GM12878 (cell line): ENCODE measurements around the gene CNOT10. TPM values are rescaled to one million over a fixed set of nuclear protein-coding genes. Genes with fewer than 3 reads are reported as not detected.

Source experiments
- ATAC-seq: fragments of 200-7000 bp; cut with Tn5 transposase; 3 replicates; pipeline ENCODE4 v1.9.1; 2020; ENCODE audit warnings: mild to moderate bottlenecking, moderate library complexity
- BruUV-seq: library from RNA; stranded (reverse); fragments of 400-500 nt; replicated peaks from 2 replicates; lab custom pipeline; 2021; lab: Mats Ljungman, UMichigan
- CTCF ChIA-PET: fragments of 300-600 bp; sonication (Branson Sonifier 250); formaldehyde crosslinking; extraction: SDS; loops from one replicate; lab custom pipeline; 2021; ENCODE audit warnings: inconsistent platforms; lab: Yijun Ruan, JAX
- POLR2A ChIA-PET: fragments of 350-600 bp; formaldehyde crosslinking; extraction: SDS; loops from one replicate; lab custom pipeline; 2021; ENCODE audit warnings: inconsistent platforms; lab: Charles Lee
- RAD21 ChIA-PET: fragments of 300-600 bp; sonication (Branson Sonifier 250); formaldehyde crosslinking; loops from one replicate; lab custom pipeline; 2023; ENCODE audit warnings: antibody characterized with exemption; ENCODE audit not compliant: unreplicated experiment; lab: Charles Lee
- SMC1A ChIA-PET: fragments of 300-600 bp; sonication (Branson Sonifier 250); formaldehyde crosslinking; loops from one replicate; lab custom pipeline; 2023; ENCODE audit not compliant: unreplicated experiment, uncharacterized antibody; lab: Charles Lee
- DNase-seq: peaks from one replicate; pipeline ENCODE4 v3.0.0-alpha.2; 2011; ENCODE audit warnings: low read depth, low spot score
- FAIRE-seq: peaks from 3 replicates; lab custom pipeline; 2011; peaks lifted over from hg19 to GRCh38; lab: Jason Lieb, UNC
- H2AFZ ChIP-seq: 2 replicates; pipeline ENCODE4 v1.6.0; 2011; ENCODE audit warnings: low read depth, low read length, control low read depth; ENCODE audit not compliant: control insufficient read depth
- H3K27ac ChIP-seq: 2 replicates; pipeline ENCODE4 v1.5.1; 2011; ENCODE audit warnings: control low read depth; ENCODE audit not compliant: control insufficient read depth, insufficient read depth
- H3K27me3 ChIP-seq, 2 experiments: replicated peaks in 1 of 2; 2 replicates each; pipeline versions ENCODE4 v1.6.0 to v1.6.1; 2011; ENCODE audit warnings: low read length in 1 of 2; ENCODE audit not compliant: control insufficient read depth in 2 of 2, insufficient read depth in 2 of 2
- H3K36me3 ChIP-seq, 2 experiments: 2 replicates each; pipeline ENCODE4 v1.5.1; 2011; ENCODE audit warnings: low read length in 1 of 2; ENCODE audit not compliant: control insufficient read depth in 2 of 2, insufficient read depth in 2 of 2
- H3K4me1 ChIP-seq: 2 replicates; pipeline ENCODE4 v1.6.1; 2011; ENCODE audit warnings: mild to moderate bottlenecking, low read length, moderate library complexity, mixed read lengths; ENCODE audit not compliant: control insufficient read depth, insufficient read depth
- H3K4me2 ChIP-seq: 2 replicates; pipeline ENCODE4 v1.6.0; 2011; ENCODE audit warnings: control low read depth; ENCODE audit not compliant: control insufficient read depth, insufficient read depth
- H3K4me3 ChIP-seq: fragments of 200-600 bp; sonication (generic); 2 replicates; pipeline ENCODE4 v1.5.1; 2016
- H3K79me2 ChIP-seq: 2 replicates; pipeline ENCODE4 v1.6.0; 2011; ENCODE audit warnings: low read length; ENCODE audit not compliant: control insufficient read depth, insufficient read depth
- H3K9ac ChIP-seq: 2 replicates; pipeline ENCODE4 v1.8.0; 2011; ENCODE audit warnings: low read length, control low read depth, mixed read lengths; ENCODE audit not compliant: control insufficient read depth, insufficient read depth
- H3K9me3 ChIP-seq: replicated peaks from 3 replicates; pipeline ENCODE4 v1.5.1; 2011; ENCODE audit warnings: mild to moderate bottlenecking, low read length; ENCODE audit not compliant: control insufficient read depth, insufficient read depth
- H4K20me1 ChIP-seq: 2 replicates; pipeline ENCODE4 v1.6.0; 2011; ENCODE audit not compliant: control insufficient read depth, insufficient read depth
- CBFB ChIP-seq: IDR thresholded peaks from 2 replicates; pipeline ENCODE4 v1.6.1; 2016; ENCODE audit warnings: antibody characterized with exemption, low read depth
- CBX5 ChIP-seq: sonication (generic); IDR thresholded peaks from 2 replicates; pipeline ENCODE4 v1.6.1; 2016; ENCODE audit warnings: low read depth, moderate library complexity, mild to moderate bottlenecking, inconsistent platforms
- CHD1 ChIP-seq: IDR thresholded peaks from 2 replicates; pipeline ENCODE4 v1.6.1; 2012; ENCODE audit warnings: low read depth, low read length, improper control_type of control experiment
- CTCF ChIP-seq, 3 experiments: IDR thresholded peaks in 2 of 3; conservative IDR thresholded peaks in 1 of 3; 2 replicates each; pipeline ENCODE4 v1.5.1; 2011; ENCODE audit warnings: low read depth in 3 of 3, low read length in 3 of 3, mild to moderate bottlenecking in 3 of 3, control low read depth in 2 of 3, moderate library complexity in 2 of 3, inconsistent platforms in 1 of 3, mixed read lengths in 1 of 3; ENCODE audit not compliant: control insufficient read depth in 2 of 3, insufficient read depth in 1 of 3; ENCODE audit errors: extremely low read depth in 1 of 3
- ESRRA ChIP-seq: IDR thresholded peaks from 2 replicates; pipeline ENCODE4 v1.6.1; 2012; ENCODE audit warnings: mild to moderate bottlenecking, low read length, improper control_type of control experiment
- FOS ChIP-seq: IDR thresholded peaks from 3 replicates; pipeline ENCODE4 v1.6.1; 2011; ENCODE audit warnings: borderline replicate concordance; ENCODE audit not compliant: insufficient read length; ENCODE audit errors: extremely low read depth
- KLF5 ChIP-seq: fragments of 450-650 bp; IDR thresholded peaks from 2 replicates; pipeline ENCODE4 v1.6.1; 2014; ENCODE audit warnings: mild to moderate bottlenecking; ENCODE audit not compliant: partially characterized antibody
- MTA3 ChIP-seq: IDR thresholded peaks from 2 replicates; pipeline ENCODE4 v1.6.1; 2012; ENCODE audit warnings: low read length, inconsistent platforms, borderline replicate concordance
- POLR2AphosphoS5 ChIP-seq: IDR thresholded peaks from 2 replicates; pipeline ENCODE4 v1.6.1; 2011; ENCODE audit warnings: mild to moderate bottlenecking, low read length, inconsistent platforms
- PRDM15 ChIP-seq: fragments of 450-650 bp; formaldehyde crosslinking; IDR thresholded peaks from 2 replicates; pipeline ENCODE4 v1.4.0; 2020; ENCODE audit warnings: mild to moderate bottlenecking, moderate library complexity
- STAT3 ChIP-seq: IDR thresholded peaks from 2 replicates; pipeline ENCODE4 v1.6.1; 2011; ENCODE audit warnings: low read depth, low read length, improper control_type of control experiment
- TCF3 ChIP-seq: IDR thresholded peaks from 2 replicates; pipeline ENCODE4 v1.6.1; 2012; ENCODE audit warnings: low read depth, mild to moderate bottlenecking, low read length, borderline replicate concordance; ENCODE audit not compliant: insufficient read depth
- USF2 ChIP-seq: IDR thresholded peaks from 2 replicates; pipeline ENCODE4 v1.6.1; 2011; ENCODE audit warnings: low read depth, low read length, improper control_type of control experiment, borderline replicate concordance
- ZBED1 ChIP-seq: IDR thresholded peaks from 2 replicates; pipeline ENCODE4 v1.6.1; 2016; ENCODE audit warnings: borderline replicate concordance
- ZNF384 ChIP-seq: IDR thresholded peaks from 2 replicates; pipeline ENCODE4 v1.6.1; 2012; ENCODE audit warnings: low read depth, mild to moderate bottlenecking, low read length, improper control_type of control experiment, borderline replicate concordance
- ZSCAN29 ChIP-seq: fragments of 450-650 bp; IDR thresholded peaks from 2 replicates; pipeline ENCODE4 v1.6.1; 2017; ENCODE audit warnings: mild to moderate bottlenecking, moderate library complexity
- WGBS: methylation state at CpG from one replicate; pipeline ENCODE4 v1.1.6; 2016; ENCODE audit warnings: low lambda C conversion rate; ENCODE audit not compliant: insufficient replicate concordance, insufficient coverage; ENCODE audit errors: missing lambda C conversion rate; 5-methylcytosine and 5-hydroxymethylcytosine counted together
- in situ Hi-C: fragments of 300-500 bp; cut with MboI; formaldehyde crosslinking; loops from 9 replicates; pipeline ENCODE4 v1.14.3; 2018; ENCODE audit warnings: mixed read lengths
- intact Hi-C: fragments of 100-400 bp; cut with micrococcal nuclease; formaldehyde crosslinking; loops from one replicate; pipeline ENCODE4 v1.14.2; 2022; ENCODE audit not compliant: unreplicated experiment
- polyA plus RNA-seq, 11 experiments: library from polyadenylated mRNA; depleted of rRNA in 4 of 11; unstranded in 6 of 11; stranded (reverse) in 5 of 11; fragments of >200 nt; fragmentation: Nextera tagmentation in 4 of 11; fragmentation: Illumina TruSeq in 1 of 11; extraction: Ambion mirVana in 4 of 11; extraction: Trizol in 1 of 11; gene quantifications; 1 replicate in 1 of 11; 2 replicates in 10 of 11; pipeline versions ENCODE4 v1.2.1 to v1.2.3, GENCODE V29; 2011 to 2016; ENCODE audit warnings: inconsistent platforms in 2 of 11, missing spikeins in 2 of 11, low read depth in 1 of 11
- total RNA-seq, 4 experiments: library from RNA; depleted of rRNA in 3 of 4; stranded (reverse); fragments of >200 nt in 3 of 4; fragmentation: Illumina TruSeq in 1 of 4; extraction: Trizol in 1 of 4; gene quantifications; 2 replicates each; pipeline versions ENCODE4 v1.2.1 to v1.2.3, GENCODE V29; 2013 to 2021

The CNOT10 gene
- total and polyA plus RNA-seq, 10 of the 15 experiments (the other 5 are each of a cell fraction or from before 2014, with no cell fraction given): 18.2 to 51.9 (median 45.5) TPM

- no peak for TF ChIP-seq PRDM15
- TF ChIP-seq ZSCAN29: no peak
Observed at GRCh38 chr3:32686713-32687112, 1.7 kb downstream of the CNOT10 start (continued).

GRCh38 chr3:32691847-32692246, 6.9 kb downstream of the CNOT10 start:
- Histone ChIP-seq H2AFZ (no peak overlapping the region), H3K27me3 (no peaks in the 10 kb centered on the region), H4K20me1 (no peaks in the 10 kb centered on the region), H3K79me2 (peaks cover 30% of the 10 kb centered on the region), H3K27ac (no peak overlapping the region), H3K4me1 (no peaks in the 10 kb centered on the region), H3K36me3 (no peaks in the 10 kb centered on the region; a peak in 1 of 4 replicates), H3K4me3 (no peak overlapping the region), H3K4me2 (no peak overlapping the region), H3K9ac (no peak overlapping the region), H3K9me3 (no peaks in the 10 kb centered on the region)
- ChIA-PET RAD21 (no interaction called here), SMC1A (interaction anchor here (0.6 kb wide), 1 partner anchor 25 kb away, joined by 3 read pairs; no protein-coding TSS in a partner anchor), CTCF (interaction anchor here (0.9 kb wide), 1 partner anchor 243 kb away, joined by 3 read pairs; no protein-coding TSS in a partner anchor), POLR2A (interaction anchor here (0.7 kb wide), 1 partner anchor 15 kb away, joined by 6 read pairs; no protein-coding TSS in a partner anchor)
- TF ChIP-seq POLR2AphosphoS5 (no peak), ZNF384 (no peak), MTA3 (no peak), CHD1 (no peak), ESRRA (no peak), USF2 (no peak), FOS (no peak), TCF3 (no peak), ZBED1 (no peak), CBX5 (no peak), STAT3 (no peak), CTCF (IDR thresholded peaks at IDR 0.05 in 2 of 3, conservative IDR thresholded peaks at IDR 0.05 in 1 of 3; ENCODE audit: control insufficient read depth in 2 of 3, extremely low read depth in 1 of 3, insufficient read depth in 1 of 3, low read depth in 3 of 3, low read length in 3 of 3) (no peak), KLF5 (no peak), CBFB (no peak)
- ATAC-seq: no peak
- no TSS peak for BruUV-seq
- in situ Hi-C loops (no loop called here), intact Hi-C loops (no loop called here)
- 97% methylated on average over 4 of the region's 4 CpGs for WGBS
- DNase-seq: no peak
- no peak for FAIRE-seq
